Testis (tissue), 3 donors: Measurements from ENCODE around the gene BTRC. TPM values are rescaled to one million over a fixed set of nuclear protein-coding genes. Genes with fewer than 3 reads are reported as not detected.

Experiments
- DNase-seq: peaks from one replicate; pipeline ENCODE4 v3.0.0-alpha.2; 2019
- H3K27ac ChIP-seq, 2 donors: fragments of 200-600 bp; sonication (generic); one replicate each; pipeline ENCODE4 v1.5.1; 2019
- H3K27me3 ChIP-seq: fragments of 200-600 bp; sonication (generic); one replicate; pipeline ENCODE4 v1.5.1; 2019
- H3K36me3 ChIP-seq: fragments of 200-600 bp; sonication (generic); one replicate; pipeline ENCODE4 v1.5.1; 2017; ENCODE audit warnings: low read depth; ENCODE audit errors: missing control alignments
- H3K4me1 ChIP-seq: fragments of 200-600 bp; sonication (generic); one replicate; pipeline ENCODE4 v1.5.1; 2019
- H3K4me3 ChIP-seq, 2 donors: fragments of 200-600 bp; sonication (generic); one replicate each; pipeline ENCODE4 v1.5.1; 2017 to 2019
- H3K9me3 ChIP-seq: fragments of 200-600 bp; sonication (generic); one replicate; pipeline ENCODE4 v1.5.1; 2017
- CTCF ChIP-seq, 3 experiments: fragments of 450-650 bp in 2 of 3; fragments of 200-600 bp in 1 of 3; sonication (generic) in 1 of 3; IDR thresholded peaks; one replicate each; pipeline ENCODE4 v1.5.1; 2016 to 2019; ENCODE audit warnings: antibody characterized with exemption in 3 of 3, mild to moderate bottlenecking in 2 of 3, moderate library complexity in 1 of 3
- POLR2A ChIP-seq: fragments of 450-650 bp; IDR thresholded peaks from one replicate; pipeline ENCODE4 v1.6.1; 2017; ENCODE audit warnings: antibody characterized with exemption, mild to moderate bottlenecking, moderate library complexity
- WGBS, 2 donors: methylation state at CpG; one replicate each; pipeline ENCODE4 v1.1.5; 2018; 5-methylcytosine and 5-hydroxymethylcytosine counted together
- intact Hi-C: fragments of 100-400 bp; cut with DNase I; formaldehyde crosslinking; loops from one replicate; pipeline ENCODE4 v1.15.1; 2023; ENCODE audit warnings: low total_unique reads
- polyA plus RNA-seq: library from polyadenylated mRNA; stranded (reverse); fragments of 350-450 nt; fragmentation: Illumina TruSeq; extraction: RNeasy Lipid Tissue Mini Kit (QIAGEN cat#74804); gene quantifications from one replicate; pipeline ENCODE4 v1.2.3, GENCODE V29; 2014; ENCODE audit warnings: low read depth, low replicate concordance; ENCODE audit not compliant: insufficient read depth
- total RNA-seq, 2 donors: library from RNA; depleted of rRNA; stranded (reverse); fragments of >200 nt; gene quantifications; one replicate each; pipeline ENCODE4 v1.2.3, GENCODE V29; 2016

Gene BTRC
- total and polyA plus RNA-seq, 3 donors from 2014 or later: 40.0 to 43.8 (median 41.0) TPM

- no peak for DNase-seq
Measured at GRCh38 chr10:101375076-101375475, 21.1 kb downstream of the BTRC start.

GRCh38 chr10:101379663-101380352, 25.8 kb downstream of the BTRC start:
- Histone ChIP-seq H3K4me3 (no peak overlapping the region), H3K36me3 (no peaks in the 10 kb centered on the region), H3K27ac (no peak overlapping the region), H3K27me3 (no peaks in the 10 kb centered on the region), H3K4me1 (no peaks in the 10 kb centered on the region), H3K9me3 (no peaks in the 10 kb centered on the region)
- TF ChIP-seq CTCF (IDR thresholded peaks at IDR 0.05) (no peak), POLR2A (no peak)
- intact Hi-C loops: no loop called here
- no peak for DNase-seq
- WGBS, 2 donors: 51 to 65% methylated on average over 5 of the region's 5 CpGs

More at GRCh38 chr10:101375076-101375475, 21.1 kb downstream of the BTRC start:
- Histone ChIP-seq H3K9me3 (no peaks in the 10 kb centered on the region), H3K4me3 (no peak overlapping the region), H3K27me3 (no peaks in the 10 kb centered on the region), H3K36me3 (no peaks in the 10 kb centered on the region), H3K4me1 (no peaks in the 10 kb centered on the region), H3K27ac (no peak overlapping the region)
- intact Hi-C loops: no loop called here
- WGBS, 2 donors: 85 to 92% methylated on average over 7 of the region's 7 CpGs
- TF ChIP-seq POLR2A (no peak), CTCF (IDR thresholded peaks at IDR 0.05) (no peak)

- no peak overlapping the region for H3K4me3 ChIP-seq
- H3K4me1 ChIP-seq: no peaks in the 10 kb centered on the region
- TF ChIP-seq CTCF (IDR thresholded peaks at IDR 0.05) (no peak), POLR2A (no peak)
- H3K27ac ChIP-seq: no peak overlapping the region
- DNase-seq: no peak
- intact Hi-C loops: no loop called here
- no peaks in the 10 kb centered on the region for H3K27me3 ChIP-seq
- WGBS, 2 donors: 79 to 86% methylated on average over 5 of the region's 5 CpGs
- H3K36me3 ChIP-seq: no peaks in the 10 kb centered on the region
- no peaks in the 10 kb centered on the region for H3K9me3 ChIP-seq
Measured at GRCh38 chr10:101380353-101381017, 26.5 kb downstream of the BTRC start.

GRCh38 chr10:101385866-101386658, 32.1 kb downstream of the BTRC start:
- H3K4me1 ChIP-seq: peaks cover 16% of the 10 kb centered on the region
- WGBS, 2 donors: 8 to 48% methylated on average over 1 of the region's 1 CpG
- TF ChIP-seq POLR2A (no peak), CTCF (IDR thresholded peaks at IDR 0.05) (no peak)
- no peaks in the 10 kb centered on the region for H3K9me3 ChIP-seq
- H3K27ac ChIP-seq: peak overlapping the region; percentile 61
- no peaks in the 10 kb centered on the region for H3K36me3 ChIP-seq
- H3K4me3 ChIP-seq: no peak overlapping the region
- H3K27me3 ChIP-seq: no peaks in the 10 kb centered on the region
- DNase-seq: no peak
- intact Hi-C loops: no loop called here
